Lower leg skin (tissue), 3 donors: Measurements from ENCODE around the gene ZNF112.

Experiments used
- POLR2A ChIP-seq, 2 donors: fragments of 450-650 bp; IDR thresholded peaks; one replicate each; pipeline ENCODE4 v1.6.1; 2016 to 2017; ENCODE audit warnings: antibody characterized with exemption in 2 of 2, mild to moderate bottlenecking in 1 of 2, moderate library complexity in 1 of 2
- TF ChIP-seq, protein P1 (sequence below), 3 donors: fragments of 450-650 bp; IDR thresholded peaks; one replicate each; pipeline ENCODE4 v1.5.1; 2016; ENCODE audit warnings: antibody characterized with exemption in 3 of 3, mild to moderate bottlenecking in 3 of 3, moderate library complexity in 2 of 3

DNA sequence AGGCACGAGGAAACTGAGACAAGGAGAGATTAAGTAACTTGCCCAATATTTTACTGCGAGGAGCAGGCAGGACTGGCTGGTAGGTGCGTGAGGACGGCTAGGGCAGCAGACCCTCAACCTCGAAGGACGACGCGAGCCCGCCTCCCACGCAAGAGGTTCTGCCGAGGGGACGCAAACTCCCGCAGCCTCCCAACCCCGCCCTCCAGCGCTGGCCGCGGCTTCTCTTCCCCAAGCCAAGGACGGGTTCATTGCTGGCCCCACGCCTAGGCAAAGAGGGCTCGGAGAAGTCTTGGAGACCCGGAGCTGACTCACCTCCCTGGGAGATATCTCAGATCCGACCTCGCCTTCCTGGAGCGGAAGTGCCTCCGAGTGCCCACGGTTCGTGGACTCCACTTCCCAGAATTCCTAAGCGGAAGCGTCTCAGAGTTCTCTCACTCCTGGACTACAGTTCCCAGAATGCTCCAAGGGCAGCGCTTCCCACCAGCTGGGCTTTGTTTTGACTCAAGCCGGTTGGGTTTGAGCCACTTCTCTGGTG is 51.8 kb downstream of the ZNF112 start, which contains the start of gene ZNF235:
- TF ChIP-seq, protein P1, sequence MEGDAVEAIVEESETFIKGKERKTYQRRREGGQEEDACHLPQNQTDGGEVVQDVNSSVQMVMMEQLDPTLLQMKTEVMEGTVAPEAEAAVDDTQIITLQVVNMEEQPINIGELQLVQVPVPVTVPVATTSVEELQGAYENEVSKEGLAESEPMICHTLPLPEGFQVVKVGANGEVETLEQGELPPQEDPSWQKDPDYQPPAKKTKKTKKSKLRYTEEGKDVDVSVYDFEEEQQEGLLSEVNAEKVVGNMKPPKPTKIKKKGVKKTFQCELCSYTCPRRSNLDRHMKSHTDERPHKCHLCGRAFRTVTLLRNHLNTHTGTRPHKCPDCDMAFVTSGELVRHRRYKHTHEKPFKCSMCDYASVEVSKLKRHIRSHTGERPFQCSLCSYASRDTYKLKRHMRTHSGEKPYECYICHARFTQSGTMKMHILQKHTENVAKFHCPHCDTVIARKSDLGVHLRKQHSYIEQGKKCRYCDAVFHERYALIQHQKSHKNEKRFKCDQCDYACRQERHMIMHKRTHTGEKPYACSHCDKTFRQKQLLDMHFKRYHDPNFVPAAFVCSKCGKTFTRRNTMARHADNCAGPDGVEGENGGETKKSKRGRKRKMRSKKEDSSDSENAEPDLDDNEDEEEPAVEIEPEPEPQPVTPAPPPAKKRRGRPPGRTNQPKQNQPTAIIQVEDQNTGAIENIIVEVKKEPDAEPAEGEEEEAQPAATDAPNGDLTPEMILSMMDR (IDR thresholded peaks at IDR 0.05): no peak
- no peak for TF ChIP-seq POLR2A (IDR thresholded peaks at IDR 0.05)
